ENCODE data around the gene IL13RA1. TPM values are rescaled to one million over a fixed set of nuclear protein-coding genes. Genes with fewer than 3 reads are reported as not detected.

Gene IL13RA1
- total RNA-seq, 1 experiment from 2014 or later = 33.4 TPM

- Histone ChIP-seq H3K27ac (ENCODE audit: low read length) (peak overlapping the region; percentile 95), H3K9ac (ENCODE audit: low read length) (peak overlapping the region; percentile 91), H4K20me1 (ENCODE audit: low read length) (no peaks in the 10 kb centered on the region), H2AFZ (ENCODE audit: low read length) (peak overlapping the region; percentile 81), H3F3A (ENCODE audit: low read length, unreplicated experiment) (no peaks in the 10 kb centered on the region), H3K9me3 (ENCODE audit: low read length) (no peaks in the 10 kb centered on the region), H3K4me2 (ENCODE audit: low read length) (peak overlapping the region; percentile 95), H3K36me3 (ENCODE audit: low read depth, low read length) (no peaks in the 10 kb centered on the region), H3K4me1 (ENCODE audit: insufficient read depth, low read length) (peaks cover 66% of the 10 kb centered on the region), H3K79me2 (ENCODE audit: low read length) (peaks cover 35% of the 10 kb centered on the region), H3K9me2 (replicated peaks; ENCODE audit: low read length) (no peaks in the 10 kb centered on the region), H3K4me3 (ENCODE audit: low read length) (peak overlapping the region; percentile 80), H3K27me3 (ENCODE audit: low read length) (no peaks in the 10 kb centered on the region)
- DNase-seq (no peak), ATAC-seq (no peak)
- TSS peak; percentile 80 for BruUV-seq (replicated peaks)
- CTCF ChIA-PET = interaction anchor here (1.0 kb wide), 1 partner anchor 82 kb away, joined by 5 read pairs; no protein-coding TSS in a partner anchor
- TF ChIP-seq EZH2 (IDR thresholded peaks at IDR 0.05; ENCODE audit: low read length, unreplicated experiment) = no peak
- no peak for TF ChIP-seq EZH2phosphoT487 (IDR thresholded peaks at IDR 0.05; ENCODE audit: borderline replicate concordance, low read length)
- no peak for TF ChIP-seq CTCF (conservative IDR thresholded peaks at IDR 0.05; ENCODE audit: low read depth, low read length)
- intact Hi-C loops (cut with micrococcal nuclease) = no loop called here
- POLR2A ChIA-PET (ENCODE audit: unreplicated experiment) = interaction anchor here (0.6 to 0.7 kb wide), 3 partner anchors 9 to 1154 kb away, joined by 3 read pairs; no protein-coding TSS in a partner anchor
Observed at GRCh38 chrX:118726396-118726795, 1.0 kb upstream of the IL13RA1 start.

- no peaks in the 10 kb centered on the region for H4K20me1 ChIP-seq (ENCODE audit: low read length)
- POLR2A ChIA-PET (ENCODE audit: unreplicated experiment) = interaction anchor here (0.6 to 0.7 kb wide), 2 partner anchors 77 to 90 kb away, joined by 3 to 4 read pairs; no protein-coding TSS in a partner anchor
- peaks cover 44% of the 10 kb centered on the region for H3K79me2 ChIP-seq (ENCODE audit: low read length)
- no peaks in the 10 kb centered on the region for H3K36me3 ChIP-seq (ENCODE audit: low read depth, low read length)
- no peaks in the 10 kb centered on the region for H3K27me3 ChIP-seq (ENCODE audit: low read length)
- intact Hi-C loops (cut with micrococcal nuclease) = loop anchor here (1.0 kb wide), 2 partner anchors 62 to 84 kb away; no protein-coding TSS in a partner anchor
- no peaks in the 10 kb centered on the region for H3K9me3 ChIP-seq (ENCODE audit: low read length)
- H2AFZ ChIP-seq (ENCODE audit: low read length) = peak overlapping the region; percentile 76
- H3K4me2 ChIP-seq (ENCODE audit: low read length) = peak overlapping the region; percentile 95
- peak overlapping the region; percentile 91 for H3K9ac ChIP-seq (ENCODE audit: low read length)
- TF ChIP-seq CTCF (conservative IDR thresholded peaks at IDR 0.05; ENCODE audit: low read depth, low read length) (no peak), EZH2 (IDR thresholded peaks at IDR 0.05; ENCODE audit: low read length, unreplicated experiment) (no peak), EZH2phosphoT487 (IDR thresholded peaks at IDR 0.05; ENCODE audit: borderline replicate concordance, low read length) (no peak)
- no peaks in the 10 kb centered on the region for H3F3A ChIP-seq (ENCODE audit: low read length, unreplicated experiment)
- peak overlapping the region; percentile 80 for H3K4me3 ChIP-seq (ENCODE audit: low read length)
- peak; percentile 9 for ATAC-seq
- peaks cover 66% of the 10 kb centered on the region for H3K4me1 ChIP-seq (ENCODE audit: insufficient read depth, low read length)
- H3K27ac ChIP-seq (ENCODE audit: low read length) = peak overlapping the region; percentile 95
- CTCF ChIA-PET = no interaction called here
- no peaks in the 10 kb centered on the region for H3K9me2 ChIP-seq (replicated peaks; ENCODE audit: low read length)
- no TSS peak for BruUV-seq (replicated peaks)
- peak; percentile 11 for DNase-seq
Observed at GRCh38 chrX:118727686-118728339, 407 bp downstream of the IL13RA1 start.

Measured in PC-3 (cell line).